Ovary (tissue), 3 donors: ENCODE measurements around the gene PI4K2B.

ENCODE experiments used
- CTCF ChIP-seq, 3 donors: fragments of 450-650 bp in 2 of 3; fragments of 200-600 bp in 1 of 3; IDR thresholded peaks; one replicate each; pipeline versions ENCODE4 v1.5.1 to v1.8.0; 2016 to 2022; ENCODE audit warnings: antibody characterized with exemption in 3 of 3, mild to moderate bottlenecking in 1 of 3
- POLR2A ChIP-seq: fragments of 450-650 bp; IDR thresholded peaks from one replicate; pipeline ENCODE4 v1.6.1; 2017; ENCODE audit warnings: antibody characterized with exemption, mild to moderate bottlenecking, moderate library complexity
- donor health status: DM: no; HTN: no; CAD: no.

- TF ChIP-seq CTCF (IDR thresholded peaks at IDR 0.05) (no peak), POLR2A (no peak)
These were observed 21.0 kb upstream of the PI4K2B start for GRCh38 chr4:25212822-25213221.
